ENCODE results near the gene LRRC55. TPM values are rescaled to one million over a fixed set of nuclear protein-coding genes. Genes with fewer than 3 reads are reported as not detected.

Gene LRRC55
- total and polyA plus RNA-seq, 9 of the 15 experiments (the other 6 are each of a cell fraction or from before 2014, with no cell fraction given): not detected

GRCh38 chr11:57233702-57234101 is 51.9 kb downstream of the LRRC55 start (continued):
- TF ChIP-seq TFAM (CRISPR knock-in tag; conservative IDR thresholded peaks at IDR 0.05) (no peak), CCAR2 (IDR thresholded peaks at IDR 0.05; ENCODE audit: low read depth, low read length) (no peak), MEF2A (IDR thresholded peaks at IDR 0.05; ENCODE audit: control insufficient read depth, low read depth, low read length) (no peak), TCF3 (CRISPR knock-in tag; IDR thresholded peaks at IDR 0.05) (no peak), CHD2 (IDR thresholded peaks at IDR 0.05; ENCODE audit: low read depth, low read length) (no peak), TSC22D4 (tag; IDR thresholded peaks at IDR 0.05) (no peak), GATAD2A (IDR thresholded peaks at IDR 0.05) (no peak)
- TF ChIP-seq, protein P1, sequence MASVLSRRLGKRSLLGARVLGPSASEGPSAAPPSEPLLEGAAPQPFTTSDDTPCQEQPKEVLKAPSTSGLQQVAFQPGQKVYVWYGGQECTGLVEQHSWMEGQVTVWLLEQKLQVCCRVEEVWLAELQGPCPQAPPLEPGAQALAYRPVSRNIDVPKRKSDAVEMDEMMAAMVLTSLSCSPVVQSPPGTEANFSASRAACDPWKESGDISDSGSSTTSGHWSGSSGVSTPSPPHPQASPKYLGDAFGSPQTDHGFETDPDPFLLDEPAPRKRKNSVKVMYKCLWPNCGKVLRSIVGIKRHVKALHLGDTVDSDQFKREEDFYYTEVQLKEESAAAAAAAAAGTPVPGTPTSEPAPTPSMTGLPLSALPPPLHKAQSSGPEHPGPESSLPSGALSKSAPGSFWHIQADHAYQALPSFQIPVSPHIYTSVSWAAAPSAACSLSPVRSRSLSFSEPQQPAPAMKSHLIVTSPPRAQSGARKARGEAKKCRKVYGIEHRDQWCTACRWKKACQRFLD (CRISPR knock-in tag; IDR thresholded peaks at IDR 0.05): no peak

- ChIA-PET POLR2A (interaction anchor here (0.6 to 1.5 kb wide), 3 partner anchors 10 to 890 kb away, joined by 3 read pairs; no protein-coding TSS in a partner anchor), CTCF (ENCODE audit: low intra/inter-chr PET ratio) (no interaction called here)
- Histone ChIP-seq H3K36me3 (ENCODE audit: control insufficient read depth, insufficient read depth, low read length) (no peaks in the 10 kb centered on the region), H3K4me1 (replicated peaks in 1 of 2; ENCODE audit: control insufficient read depth in 2 of 2, insufficient read depth in 2 of 2, low read length in 2 of 2) (peaks cover 34 to 54% of the 10 kb centered on the region in 2 experiments), H3K9ac (ENCODE audit: insufficient read depth in 1 of 2, low read depth in 2 of 2, low read length in 2 of 2) (peak overlapping the region; percentile 48 to 83; a peak in 3 of 4 replicates), H3K27me3 (ENCODE audit: control insufficient read depth in 2 of 2, insufficient read depth in 2 of 2, low read length in 2 of 2) (peaks cover 4 to 5% of the 10 kb centered on the region in 2 experiments; a peak in 4 of 5 replicates), H3K4me2 (ENCODE audit: insufficient read depth, low read length) (peak overlapping the region; percentile 77), H3K79me2 (ENCODE audit: control insufficient read depth, insufficient read depth, low read length) (no peaks in the 10 kb centered on the region; the same call in 2 of the 3 replicates), H3K27ac (ENCODE audit: extremely low read depth, low read depth, low read length) (no peak overlapping the region), H3K4me3 (no peak overlapping the region), H3K9me3 (replicated peaks; ENCODE audit: control insufficient read depth, insufficient read depth, low read depth, low read length) (no peaks in the 10 kb centered on the region), H3K9me1 (ENCODE audit: control insufficient read depth, insufficient read depth, low read length) (no peaks in the 10 kb centered on the region), H2AFZ (ENCODE audit: low read depth, low read length) (peak overlapping the region; percentile 73), H4K20me1 (replicated peaks; ENCODE audit: control insufficient read depth, insufficient read depth, low read length) (no peaks in the 10 kb centered on the region; the same call in 1 of the 2 replicates)
- no TSS peak for BruUV-seq (replicated peaks)
- WGBS (ENCODE audit: insufficient coverage, low coverage, missing lambda C conversion rate): 73% methylated on average over 34 of the region's 39 CpGs
- in situ Hi-C loops (cut with MboI): no loop called here
- FAIRE-seq (no peak), ATAC-seq (no peak), DNase-seq (ENCODE audit: extremely low read depth in 1 of 4, low spot score in 3 of 4) (no peak)
- TF ChIP-seq ZNF511 (CRISPR knock-in tag; IDR thresholded peaks at IDR 0.05) (0 out of 2 replicates have a peak, but pooled peaks have one; percentile 31), KDM5B (IDR thresholded peaks at IDR 0.05; ENCODE audit: insufficient replicate concordance, low read depth, low read length) (peak; percentile 6), ZNF184 (CRISPR knock-in tag; IDR thresholded peaks at IDR 0.05) (0 out of 2 replicates have a peak, but pooled peaks have one; percentile 8), SMARCE1 (IDR thresholded peaks at IDR 0.05) (no peak), HMBOX1 (IDR thresholded peaks at IDR 0.05) (no peak)
- intact Hi-C loops (cut with micrococcal nuclease): no loop called here
Observed at GRCh38 chr11:57235761-57236703, 54.3 kb downstream of the LRRC55 start.
